ENCODE data around the gene ARL15.

ARL15 gene

DNA sequence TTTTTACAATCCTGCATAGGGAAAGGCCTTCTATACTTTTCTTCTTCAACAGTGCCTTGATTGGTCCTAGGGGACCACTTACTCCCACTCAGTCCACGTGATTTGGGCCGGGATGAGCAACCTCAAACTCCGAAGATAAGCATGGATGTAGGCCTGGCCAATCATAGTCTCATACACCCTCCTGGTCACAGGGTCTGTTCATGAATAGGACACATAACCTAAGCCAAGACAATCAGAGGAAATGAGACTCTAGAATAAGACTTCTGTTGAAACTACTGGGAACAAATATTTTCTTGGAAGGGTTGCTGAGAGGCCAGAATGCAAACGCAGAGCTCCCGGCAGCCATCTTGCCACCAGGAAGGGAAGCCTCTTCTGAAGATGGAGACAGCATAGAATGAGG is 68.1 kb downstream of the ARL15 start:
- no peak for DNase-seq

DNA sequence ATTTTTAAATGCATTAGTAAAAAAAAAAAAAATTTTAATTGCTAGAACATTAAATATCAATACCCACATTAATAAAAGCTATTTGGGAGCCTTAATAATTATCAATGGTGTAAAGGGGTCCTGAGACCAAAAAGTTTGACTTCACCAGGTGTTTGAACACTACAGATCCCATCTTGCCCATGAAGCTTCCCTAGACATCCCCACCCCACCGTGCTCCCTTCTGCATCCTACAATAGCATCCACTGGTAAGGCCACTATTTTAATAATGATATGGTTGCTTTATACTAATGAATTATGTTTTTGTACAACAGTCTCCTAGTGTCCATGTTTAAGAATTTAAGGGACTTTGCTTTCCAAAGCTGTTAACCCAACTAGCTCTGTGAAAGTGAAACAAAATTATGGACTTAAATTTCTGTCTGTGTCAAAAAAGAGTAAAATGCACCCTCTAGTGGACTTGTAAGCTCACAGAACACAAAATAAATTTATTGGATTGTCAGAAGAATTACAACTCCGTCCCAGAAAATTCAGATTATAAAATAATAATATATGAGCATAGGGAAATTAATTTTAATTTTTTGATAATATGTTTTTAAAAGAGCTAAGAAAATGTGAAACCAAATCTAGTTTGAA is 76.0 kb downstream of the ARL15 start:
- peak; percentile 23 for DNase-seq

DNA sequence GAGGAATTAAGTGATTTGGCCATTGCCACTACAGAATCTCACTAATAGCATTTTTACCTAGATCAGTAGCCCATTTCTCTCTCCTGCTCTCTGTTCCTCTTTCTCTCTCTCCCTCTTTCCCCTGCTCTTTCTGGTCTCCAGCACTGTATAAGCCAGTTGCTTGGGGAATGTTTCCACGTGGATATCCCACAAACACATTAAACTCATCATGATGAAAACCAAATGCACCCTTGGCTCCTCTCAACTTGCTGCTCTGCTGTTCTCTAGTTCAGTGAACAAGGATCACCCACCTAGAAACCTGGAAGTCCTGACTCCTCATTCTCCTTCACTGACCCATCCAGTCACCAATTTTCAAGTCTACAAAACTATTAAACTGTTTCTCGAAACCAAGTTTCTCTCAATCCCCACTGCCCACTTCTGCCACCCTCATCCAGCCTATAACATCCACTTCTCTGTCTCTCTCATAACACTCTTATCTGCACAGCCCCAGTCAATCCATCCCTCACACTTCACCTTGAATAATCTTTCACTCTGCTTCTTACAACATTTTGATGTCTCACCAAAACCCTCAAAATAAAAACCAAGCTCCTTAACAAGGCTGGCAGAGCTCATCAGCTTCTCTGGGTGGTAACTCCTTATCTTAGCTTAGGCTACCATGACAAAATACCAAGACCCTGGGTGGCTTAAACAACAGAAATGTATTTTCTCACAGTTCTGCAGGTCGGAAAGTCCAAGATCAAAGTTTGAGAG is 79.3 kb downstream of the ARL15 start:
- no peak for DNase-seq

DNA sequence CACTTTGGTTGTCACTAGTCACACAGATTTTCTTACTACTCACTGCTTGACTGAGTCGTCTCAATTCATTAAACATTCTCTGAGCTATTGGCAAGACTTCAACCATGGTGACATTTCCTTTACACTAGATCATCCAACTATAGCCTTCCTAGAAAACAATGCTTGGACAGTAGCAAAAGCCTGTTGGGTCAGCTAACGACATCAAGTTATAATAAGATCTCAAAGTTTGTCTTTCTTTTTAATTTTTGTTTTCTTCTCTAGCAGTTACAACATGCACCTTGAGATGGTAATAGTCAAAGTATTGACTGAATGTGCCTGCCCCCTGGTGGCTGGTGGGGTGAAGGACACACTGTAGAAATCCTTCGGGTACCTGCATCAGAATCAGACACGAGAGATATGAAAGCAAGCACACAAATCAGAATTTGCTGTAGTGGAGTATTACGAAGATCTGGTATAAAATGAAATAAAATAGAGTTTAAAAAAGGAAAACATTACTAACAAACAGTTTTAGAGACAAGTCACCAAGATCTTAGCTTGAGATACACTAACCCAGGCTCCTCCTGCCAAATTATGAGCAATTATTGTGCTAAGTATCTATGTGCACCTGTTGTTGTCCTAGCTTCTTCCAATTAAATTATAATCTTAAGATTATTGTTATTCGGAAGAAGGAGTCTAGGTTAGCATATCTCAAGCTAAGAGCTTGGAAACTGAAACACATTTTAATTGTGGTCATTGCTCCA is 81.2 kb downstream of the ARL15 start:
- peak; percentile 52 for DNase-seq

DNA sequence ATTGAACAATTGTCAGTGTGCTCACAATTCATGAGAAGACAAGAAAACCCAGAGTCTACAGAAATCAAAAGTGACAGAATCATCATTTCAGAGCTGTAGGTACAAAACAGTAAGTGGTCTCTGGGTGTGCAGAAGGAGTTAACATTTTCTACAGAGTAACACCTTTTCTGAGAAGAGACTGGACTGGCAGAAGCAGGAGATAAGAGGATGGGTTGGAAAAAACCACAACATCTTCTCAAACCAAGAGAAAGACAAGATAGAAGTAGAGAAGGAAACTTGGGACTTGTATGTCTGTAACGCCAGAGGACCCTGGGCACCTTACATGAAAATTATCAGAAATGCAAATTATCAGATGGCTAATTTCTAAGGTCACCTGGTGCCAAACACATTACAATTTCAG is 82.6 kb downstream of the ARL15 start:
- DNase-seq: no peak

DNA sequence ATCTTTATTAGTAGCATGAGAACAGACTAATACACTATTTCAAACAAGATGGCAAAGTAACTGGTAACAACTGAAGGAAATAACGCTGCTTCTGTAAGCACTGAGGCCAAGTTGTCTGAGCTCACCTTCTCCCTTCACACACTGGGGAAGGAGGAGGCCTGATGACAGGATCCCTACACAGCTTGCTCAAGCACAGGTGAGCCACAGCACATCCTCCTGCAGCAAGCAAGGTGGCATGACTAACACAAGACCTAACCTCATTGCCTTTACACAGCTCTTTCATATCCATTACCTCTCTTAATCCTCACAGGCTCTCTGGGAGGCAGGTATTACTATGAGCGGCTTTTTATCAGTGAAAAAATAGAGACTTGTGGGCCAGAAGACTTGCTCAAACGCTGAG is 83.3 kb downstream of the ARL15 start:
- no peak for DNase-seq

DNA sequence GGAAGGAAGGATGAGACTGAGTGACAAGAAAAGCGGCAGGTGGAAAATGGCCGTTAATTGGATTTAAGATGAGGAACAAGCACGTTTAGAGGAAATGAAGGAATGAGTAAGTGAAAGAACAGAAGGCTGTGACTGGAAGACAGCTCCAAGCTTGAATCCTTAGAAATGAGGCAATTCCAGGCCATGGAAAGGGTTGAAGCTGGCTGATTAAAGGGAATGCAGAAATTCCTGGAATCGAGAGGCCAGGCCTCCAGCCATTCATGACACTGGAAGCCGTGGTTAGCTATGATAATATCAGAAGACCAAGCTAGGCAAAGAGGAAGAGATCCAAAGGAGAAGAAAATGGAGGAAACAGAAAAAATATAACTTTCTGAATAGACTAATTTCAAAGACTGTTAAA is 84.2 kb downstream of the ARL15 start:
- DNase-seq: no peak

DNA sequence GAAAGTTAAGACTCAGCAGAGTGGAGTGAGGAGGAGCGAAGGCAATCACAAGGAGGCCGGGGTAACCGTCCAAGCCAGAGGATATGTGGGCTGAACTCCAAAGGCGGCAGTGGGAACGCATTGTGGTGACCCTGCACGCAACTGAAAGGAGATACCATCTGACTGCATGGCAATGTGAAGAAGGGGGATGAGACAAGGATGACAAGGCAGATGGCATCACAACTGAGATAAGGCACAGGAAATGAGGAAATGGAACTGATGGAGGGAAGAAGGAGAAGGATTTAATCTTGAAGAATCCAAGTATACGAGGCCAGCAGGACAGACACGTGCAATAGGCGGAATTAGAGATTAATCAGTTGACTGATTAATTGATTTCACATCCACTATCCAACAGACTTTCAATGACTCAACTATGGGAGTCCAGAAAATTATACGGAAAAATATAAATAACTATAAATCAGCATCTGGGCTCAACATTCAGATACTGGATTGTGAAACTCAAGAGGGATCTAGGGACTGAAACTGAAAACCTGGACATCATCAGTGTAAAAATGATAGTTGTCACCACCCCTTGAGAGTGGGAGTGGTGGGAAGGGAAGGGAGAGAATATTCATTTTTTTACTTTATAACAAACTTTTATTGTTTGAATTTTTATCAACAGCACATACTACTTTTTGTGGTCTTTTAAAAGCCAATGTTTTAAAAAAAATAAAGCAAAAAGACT is 86.1 kb downstream of the ARL15 start:
- no peak for DNase-seq

DNA sequence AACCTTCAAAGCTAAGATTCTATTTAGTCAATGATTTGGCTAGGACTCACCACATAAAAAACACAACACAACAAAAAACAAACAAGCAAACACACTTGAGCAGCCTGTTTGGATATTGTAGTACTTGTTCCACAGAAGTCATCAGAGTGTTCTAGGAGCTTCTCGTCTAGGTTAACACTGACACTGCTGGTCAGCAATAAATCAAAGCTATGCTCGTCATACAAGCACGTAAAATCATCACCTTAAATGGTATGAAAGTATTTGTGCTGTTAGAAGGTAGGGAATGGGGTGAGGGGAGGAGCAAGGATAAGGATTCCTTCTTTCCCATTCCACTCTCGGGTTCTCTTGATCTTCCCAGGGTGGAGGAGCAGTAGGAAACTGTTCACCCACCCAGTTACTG is 88.0 kb downstream of the ARL15 start:
- no peak for DNase-seq

DNA sequence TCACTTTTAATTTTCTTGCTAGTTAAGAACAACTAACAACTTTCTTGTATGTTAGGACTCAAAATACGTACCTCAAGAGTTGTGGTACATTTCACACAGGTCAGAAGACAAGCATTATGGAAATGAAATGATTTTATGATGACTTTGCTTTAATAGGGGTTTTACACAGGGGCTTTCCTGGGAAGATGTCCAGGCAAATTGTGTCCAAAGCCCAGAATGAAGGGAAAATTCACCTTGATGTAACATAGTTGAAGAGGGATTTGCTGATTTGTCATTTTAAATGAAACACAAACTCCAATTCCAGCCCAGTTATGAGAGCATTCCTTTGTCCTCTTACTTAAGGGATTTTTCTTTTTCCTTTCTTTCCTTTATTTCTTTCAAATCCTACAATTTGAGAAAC is 89.2 kb downstream of the ARL15 start:
- DNase-seq: no peak

DNA sequence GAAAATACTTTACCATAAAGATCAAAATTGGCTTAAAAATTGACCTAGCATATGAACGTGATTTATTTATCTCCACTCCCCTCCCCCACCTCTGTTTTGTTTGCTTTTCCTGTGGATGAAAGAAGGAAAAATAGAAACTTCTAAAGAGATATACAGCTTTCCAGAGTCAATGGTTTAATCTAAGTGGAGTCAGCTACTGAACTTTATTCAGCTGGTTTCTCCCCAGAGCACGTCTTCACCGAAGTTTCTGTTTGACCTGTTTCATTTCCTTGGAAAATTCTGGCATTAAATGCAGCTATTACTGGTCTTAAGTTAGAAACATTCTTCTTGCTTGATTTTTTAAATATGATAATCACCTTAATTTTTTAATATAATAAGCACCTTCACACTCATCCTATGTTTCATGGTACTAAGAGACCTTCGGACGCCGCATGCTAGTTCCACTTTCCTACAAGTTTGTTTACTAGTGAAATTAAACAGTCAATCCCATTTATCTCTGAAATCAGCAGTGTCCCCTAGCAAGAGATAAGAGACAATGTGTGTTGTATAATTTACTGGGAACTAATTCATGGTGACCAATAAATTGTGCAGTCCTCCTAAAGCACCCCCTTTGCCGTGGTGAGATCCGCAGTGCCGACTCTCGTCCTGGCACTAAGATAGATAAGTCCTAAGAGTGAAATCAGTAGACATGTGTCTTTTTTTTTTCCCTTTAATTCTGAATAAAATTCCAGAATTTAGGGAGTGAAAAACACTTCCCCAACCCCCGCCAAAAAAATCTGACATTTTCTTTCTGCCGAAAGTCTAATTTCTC is 89.9 kb downstream of the ARL15 start:
- no peak for DNase-seq

DNA sequence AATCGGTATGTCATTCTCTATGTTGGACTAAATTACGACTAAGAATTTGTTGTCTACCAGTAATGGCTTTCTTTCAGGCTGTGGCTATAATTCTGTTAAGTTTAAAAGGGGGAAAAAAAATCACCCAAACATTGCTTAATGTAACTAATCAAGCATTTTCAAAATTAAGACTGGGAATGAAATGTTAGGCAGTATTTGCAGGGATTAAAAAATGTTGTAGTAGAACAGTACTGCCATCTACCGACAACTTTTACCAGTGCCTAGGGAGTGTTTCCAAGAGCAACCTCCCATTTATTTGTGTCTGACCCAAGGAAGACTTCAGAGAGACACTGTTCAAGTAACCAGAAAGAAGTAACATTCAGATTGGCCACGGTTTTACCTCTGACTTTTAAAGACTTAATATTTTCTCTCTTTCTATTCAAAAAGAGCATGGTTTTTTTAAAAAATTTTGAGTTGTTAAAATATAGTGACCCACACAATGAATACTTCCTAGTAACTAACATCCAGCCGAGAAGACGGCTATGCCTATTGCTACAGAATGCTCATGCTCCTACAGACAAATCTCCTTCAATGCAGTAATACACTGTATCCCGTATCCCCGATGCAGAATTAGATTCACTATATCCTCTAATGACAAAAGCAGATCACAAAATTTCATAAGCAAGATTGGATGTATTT is 92.4 kb downstream of the ARL15 start:
- DNase-seq: peak; percentile 56

DNA sequence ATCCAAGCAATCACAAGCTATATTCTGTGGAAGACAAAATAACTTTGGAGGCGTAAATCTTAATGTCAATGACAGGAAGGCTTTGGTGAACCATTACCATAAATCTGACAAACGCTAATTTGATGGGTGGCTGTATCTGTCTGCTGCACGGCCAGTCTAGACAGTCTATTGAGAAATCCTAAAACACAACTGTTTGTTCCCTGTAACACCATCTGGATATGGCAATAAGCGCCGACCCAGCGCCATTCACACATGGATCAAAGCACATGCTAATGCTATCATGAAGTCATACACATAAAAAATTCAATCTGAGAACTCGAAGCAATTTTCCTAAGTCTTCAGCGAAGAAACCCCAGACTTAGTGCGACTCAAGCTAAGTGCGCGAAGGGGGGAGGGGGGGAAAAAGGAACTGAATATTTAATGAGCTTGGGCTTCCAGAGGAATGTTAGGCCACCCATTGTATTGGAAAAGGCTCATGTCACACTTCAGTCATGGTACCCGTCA is 95.1 kb downstream of the ARL15 start:
- peak; percentile 26 for DNase-seq

DNA sequence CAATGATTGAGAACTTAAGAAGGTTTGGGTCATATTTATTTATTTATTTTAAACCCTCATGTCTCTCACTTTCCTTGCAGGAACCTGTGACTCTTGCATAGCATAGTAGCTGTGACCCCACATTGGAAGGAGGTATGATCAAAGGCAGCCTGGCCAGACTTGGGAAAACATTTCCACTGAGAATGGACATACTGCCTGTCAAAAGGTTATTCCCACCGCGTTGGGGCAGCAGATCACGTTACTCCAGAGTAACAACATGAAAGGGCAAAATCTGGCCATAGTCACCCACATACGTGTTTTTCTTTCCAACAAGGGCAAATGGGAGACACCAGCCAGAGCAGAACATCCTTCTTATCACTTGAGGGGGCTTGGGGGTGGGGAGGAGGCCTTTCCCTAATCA is 95.7 kb downstream of the ARL15 start:
- DNase-seq: no peak

DNA sequence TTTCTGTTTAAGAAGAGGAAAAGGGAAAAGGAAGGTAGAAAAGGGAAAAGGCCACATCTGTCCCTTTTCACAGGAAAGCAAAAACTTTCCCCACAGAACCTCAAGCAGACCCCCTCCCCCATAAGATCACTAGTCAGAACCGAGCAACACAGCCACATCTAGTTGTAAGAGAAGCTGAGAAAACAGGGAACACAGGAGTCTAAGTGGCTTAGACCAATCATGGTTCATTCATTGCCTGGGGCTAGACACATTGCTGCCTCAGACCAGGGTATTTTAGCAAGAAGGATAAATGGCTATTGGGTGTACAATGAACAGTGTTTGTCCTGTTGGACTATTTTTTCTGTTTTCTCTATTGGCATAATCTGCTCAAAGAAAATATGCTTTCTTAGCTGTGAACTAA is 98.0 kb downstream of the ARL15 start:
- no peak for DNase-seq

DNA sequence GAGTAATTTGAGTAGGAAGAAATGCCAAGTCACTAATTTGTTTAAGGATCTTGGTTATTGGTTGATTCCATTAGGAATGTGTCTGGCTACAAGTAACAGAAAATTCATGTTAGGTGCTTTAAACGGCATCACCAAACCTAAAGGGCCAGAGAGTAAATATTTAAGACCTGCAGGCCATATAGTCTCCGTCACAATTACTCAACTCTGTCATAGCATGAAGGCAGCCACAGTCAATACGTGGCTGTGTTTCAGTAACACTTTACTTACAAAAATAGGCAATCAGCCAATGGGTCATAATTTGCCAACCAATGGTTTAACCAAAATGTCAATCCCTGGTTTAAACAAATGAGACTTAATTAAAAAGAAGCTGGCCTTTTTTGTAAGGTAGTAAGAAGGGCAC is 98.5 kb downstream of the ARL15 start:
- DNase-seq: no peak

DNA sequence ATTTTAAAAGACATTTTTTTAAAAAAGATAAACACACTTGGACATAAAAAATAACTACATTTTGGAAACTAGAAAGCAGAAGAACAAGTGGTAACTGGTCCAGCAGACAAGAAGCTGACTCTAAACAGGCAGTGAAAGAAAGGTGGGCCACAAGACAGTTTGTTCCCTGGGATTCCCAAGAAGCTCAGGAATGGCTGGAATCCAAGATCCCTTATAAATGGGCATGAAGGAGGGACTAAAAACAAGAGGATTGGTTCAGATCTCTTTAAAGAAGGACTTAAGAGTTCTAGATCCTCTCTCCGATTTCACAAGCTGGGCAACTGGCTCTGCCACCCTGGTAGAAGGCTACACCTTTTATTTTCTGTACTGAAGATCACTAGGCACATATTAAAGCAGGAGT is 102.8 kb downstream of the ARL15 start:
- DNase-seq: no peak

DNA sequence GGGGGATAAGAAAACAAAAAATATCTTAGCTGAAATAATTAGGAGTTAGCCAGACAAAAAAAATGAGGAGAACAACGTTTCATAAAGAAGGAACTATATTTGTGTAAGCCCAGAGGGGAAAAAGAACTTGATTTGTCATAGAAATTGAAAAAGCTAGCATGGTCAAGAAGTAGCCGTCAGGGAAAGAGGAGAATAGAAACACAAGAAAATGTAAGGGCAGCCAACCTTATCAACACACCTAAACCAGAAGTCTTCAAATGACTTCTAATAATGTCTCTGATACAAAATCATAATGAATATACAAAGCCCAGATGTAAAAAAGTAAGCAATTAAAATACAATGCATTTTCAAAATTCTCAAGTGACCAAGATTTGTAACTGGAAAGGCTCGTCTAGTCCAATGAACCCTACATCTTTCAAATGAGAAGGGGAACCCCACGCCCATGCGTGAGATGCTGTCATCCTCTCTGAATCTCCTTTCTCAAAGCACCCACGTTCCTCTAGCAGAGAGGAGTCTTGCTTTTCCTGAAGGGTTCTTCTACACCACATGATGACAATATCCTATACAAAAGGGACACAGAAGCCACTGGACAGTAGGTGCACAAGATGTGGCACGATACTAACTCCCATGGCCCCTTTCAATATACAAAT is 103.7 kb downstream of the ARL15 start:
- no peak for DNase-seq

DNA sequence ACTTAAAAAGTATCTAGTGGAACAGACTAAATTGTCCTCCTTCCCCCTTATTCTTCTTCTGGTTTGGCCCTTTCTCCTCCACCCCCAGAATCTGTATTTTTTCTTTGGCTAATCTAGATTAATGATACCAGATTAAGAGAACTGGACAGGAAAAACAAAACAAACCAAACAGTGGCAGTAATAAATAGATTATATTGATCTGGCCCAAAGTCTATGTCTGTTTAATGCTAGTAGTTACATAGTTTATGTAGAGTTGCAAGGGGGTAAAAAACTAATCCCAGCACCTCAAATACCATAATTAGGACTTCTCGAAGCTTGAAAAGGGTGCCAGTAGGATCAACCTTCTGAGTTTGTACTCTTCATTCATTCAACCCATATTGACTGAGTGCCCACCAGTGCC is 104.5 kb downstream of the ARL15 start:
- DNase-seq: no peak

DNA sequence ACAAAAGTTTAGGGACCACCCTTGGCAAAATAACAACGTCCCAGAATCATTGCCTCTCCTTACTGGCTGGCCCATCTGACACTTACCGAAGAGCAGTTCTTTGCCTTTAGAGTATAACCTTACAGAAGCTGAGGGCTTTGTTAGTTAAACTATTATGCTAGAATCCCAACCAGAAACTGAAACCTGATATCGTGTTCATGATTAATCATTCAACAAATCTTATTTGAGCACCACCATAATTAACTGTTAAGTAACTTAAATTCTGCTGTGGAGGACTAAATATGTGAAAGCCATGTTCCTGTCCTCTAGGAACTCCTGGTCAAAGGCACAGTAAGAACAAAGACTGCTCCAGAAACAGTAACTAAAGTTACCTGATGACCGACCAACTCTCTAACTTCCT is 104.9 kb downstream of the ARL15 start:
- DNase-seq: no peak

DNA sequence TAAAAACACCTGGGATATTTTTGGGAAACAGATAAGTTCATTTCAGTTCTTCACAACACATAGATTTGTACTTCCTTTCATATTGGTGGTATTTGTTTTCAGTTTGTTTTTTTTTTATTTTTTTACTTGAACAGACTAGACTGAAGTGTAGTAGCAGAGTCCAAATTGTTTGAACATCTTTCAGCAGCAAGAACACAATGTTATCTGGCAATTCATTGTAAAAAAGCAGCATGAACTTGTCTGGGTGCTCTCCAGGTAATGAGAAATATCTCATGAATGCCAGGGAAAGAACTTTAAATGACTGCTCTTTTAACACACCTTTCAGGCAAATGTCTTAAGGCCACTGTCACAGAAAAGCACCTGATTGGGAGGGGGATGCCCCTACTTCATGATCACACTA is 113.4 kb downstream of the ARL15 start:
- no peak for DNase-seq

All from NCI-H2171 (cell line).